SKM-1 treated with dmso at 0.1 percent for 144 hours (cell line): ENCODE data around the gene CRYBA4.
A peak's percentile ranks its signal among the peaks of the same experiment; 100 is the strongest.

Experiments used
- DNase-seq: peaks from one replicate; lab custom pipeline; 2025; ENCODE audit not compliant: unreplicated experiment; lab: John Stamatoyannopoulos, UW

Gene CRYBA4

DNA sequence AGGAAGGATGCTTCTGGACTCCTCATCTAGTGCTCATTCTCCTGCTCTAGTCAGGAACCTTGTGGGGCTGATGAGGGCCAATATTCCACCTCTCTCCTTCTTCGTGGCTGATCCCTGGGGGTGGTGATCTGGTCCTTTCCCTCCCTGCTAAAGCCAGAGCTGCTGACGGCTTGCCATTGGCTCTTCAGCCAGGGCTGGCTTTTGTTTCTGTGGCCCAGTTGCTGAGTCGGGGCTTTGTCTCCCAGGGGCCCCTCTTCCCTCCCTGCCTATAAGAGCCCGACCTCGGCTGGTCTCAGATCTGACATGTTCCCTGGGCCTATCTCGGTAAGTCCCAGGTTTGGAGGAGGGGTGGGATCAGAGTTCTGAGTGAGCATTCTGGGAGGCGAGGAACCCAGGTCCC lies at the start of gene CRYBA4:
TSS of gene CRYBA4 (plus strand) at position 301 of the 400 bp plus-strand sequence. CDS start 634 bp downstream, outside the sequence.
- no peak for DNase-seq

GRCh38 chr22:26573026-26573662 lies 48.6 kb upstream of the CRYBA4 start:
- DNase-seq: peak; percentile 99

DNA sequence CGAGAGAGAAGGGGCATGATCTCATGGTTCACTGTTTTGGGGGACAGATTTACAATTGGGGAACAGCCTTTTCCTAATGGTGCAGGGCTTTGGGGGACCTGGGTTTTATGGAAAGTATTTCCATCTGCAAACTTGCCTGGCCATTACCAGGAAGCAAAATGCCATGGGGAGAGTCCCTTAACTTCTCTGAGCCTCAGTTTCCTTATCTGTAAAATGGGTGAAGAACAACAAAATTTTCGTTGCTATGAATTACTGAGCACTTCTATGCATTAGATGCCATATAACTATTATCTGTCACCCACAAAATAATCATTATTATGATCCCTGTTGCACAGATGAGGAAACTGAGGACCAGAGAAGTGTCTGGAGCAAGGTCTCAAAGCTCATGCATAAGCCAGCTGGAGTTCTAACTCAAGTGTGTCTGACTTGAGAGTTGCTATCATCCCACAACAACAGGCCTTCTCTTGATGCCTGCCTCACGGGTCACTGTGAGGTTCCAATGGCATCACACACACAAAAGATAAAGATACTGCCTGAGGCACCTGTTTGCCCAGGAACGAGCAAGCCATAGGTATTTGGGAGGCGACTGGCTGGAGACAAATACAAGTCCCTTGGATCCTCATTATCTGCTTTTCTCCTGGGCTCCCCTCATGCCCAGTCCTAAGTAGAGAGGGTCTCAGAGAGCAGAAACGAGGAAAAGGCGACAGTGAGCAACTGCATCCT lies 47.6 kb upstream of the CRYBA4 start:
- DNase-seq: no peak

GRCh38 chr22:26576026-26576680 lies 45.6 kb upstream of the CRYBA4 start:
- DNase-seq: no peak

DNA sequence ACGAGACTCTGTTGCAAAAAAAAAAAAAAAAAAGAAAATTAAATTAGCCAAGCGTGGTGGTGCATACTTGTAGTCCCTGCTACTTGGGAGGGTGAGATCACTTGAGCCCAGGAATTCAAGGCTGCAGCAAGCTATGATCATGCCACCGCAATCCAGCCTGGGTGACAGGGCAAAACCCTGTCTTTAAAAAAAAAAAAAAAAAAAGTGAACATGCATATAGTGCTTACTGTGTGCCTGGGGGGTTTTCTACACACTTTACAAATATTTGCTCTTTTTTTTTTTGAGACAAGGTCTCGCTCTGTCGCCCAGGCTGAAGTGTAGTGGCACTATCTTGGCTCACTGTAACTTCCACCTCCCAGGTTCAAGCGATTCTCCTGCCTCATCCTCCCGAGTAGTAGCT lies 44.7 kb upstream of the CRYBA4 start:
- DNase-seq: no peak

DNA sequence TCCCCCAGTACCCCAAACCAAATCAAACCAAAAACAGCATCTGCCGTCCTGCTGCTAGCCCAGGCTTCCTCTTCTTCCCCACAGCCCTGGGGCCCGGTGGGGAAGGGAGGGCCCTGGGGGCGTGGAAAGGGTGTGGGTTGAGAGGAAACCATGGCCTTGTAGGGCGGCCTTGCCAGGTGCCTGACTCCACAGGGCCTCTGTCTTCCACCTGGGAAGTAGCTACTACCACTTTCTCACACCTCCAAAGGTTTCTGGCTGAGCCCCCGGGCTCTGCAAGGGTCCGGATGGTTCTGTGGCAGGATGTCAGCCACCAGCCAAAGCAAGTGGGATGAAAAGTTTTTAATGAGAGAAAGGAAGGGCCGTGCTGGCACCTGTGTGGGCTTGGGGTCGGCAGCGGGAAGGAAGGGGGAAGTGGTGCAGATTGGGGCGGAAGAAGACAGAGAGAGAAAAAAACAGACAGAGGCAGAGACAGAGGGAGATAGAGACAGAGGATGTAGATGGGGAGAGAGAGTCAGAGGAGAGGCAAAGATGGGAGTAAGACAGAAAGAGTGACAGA lies 42.4 kb upstream of the CRYBA4 start:
- DNase-seq: peak; percentile 57

- DNase-seq: no peak
Measured at GRCh38 chr22:26580240-26580962, 41.4 kb upstream of the CRYBA4 start.

- no peak for DNase-seq
Measured at GRCh38 chr22:26581026-26581425, 40.7 kb upstream of the CRYBA4 start.

- DNase-seq: no peak
Measured at GRCh38 chr22:26581633-26582168, 40.1 kb upstream of the CRYBA4 start.

DNA sequence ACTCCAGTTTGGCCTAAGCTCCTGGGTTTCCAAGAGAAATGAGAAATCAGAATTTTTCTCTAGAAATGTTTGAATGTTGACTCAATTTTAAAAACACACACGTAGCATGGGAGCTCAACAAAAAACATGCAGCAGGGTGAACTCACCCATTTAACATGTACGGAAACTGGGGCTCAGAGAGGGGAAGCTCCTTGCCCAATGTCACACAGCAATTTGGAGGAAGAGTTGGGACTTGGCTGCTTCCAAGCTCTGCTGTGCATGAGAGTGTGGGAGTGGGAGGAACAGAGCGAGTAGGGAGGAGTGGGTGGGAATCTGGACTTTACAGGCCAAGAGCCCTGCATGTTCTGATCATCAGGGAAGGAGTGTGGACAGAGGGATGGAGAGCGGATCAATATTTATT lies 37.8 kb upstream of the CRYBA4 start:
- no peak for DNase-seq

DNA sequence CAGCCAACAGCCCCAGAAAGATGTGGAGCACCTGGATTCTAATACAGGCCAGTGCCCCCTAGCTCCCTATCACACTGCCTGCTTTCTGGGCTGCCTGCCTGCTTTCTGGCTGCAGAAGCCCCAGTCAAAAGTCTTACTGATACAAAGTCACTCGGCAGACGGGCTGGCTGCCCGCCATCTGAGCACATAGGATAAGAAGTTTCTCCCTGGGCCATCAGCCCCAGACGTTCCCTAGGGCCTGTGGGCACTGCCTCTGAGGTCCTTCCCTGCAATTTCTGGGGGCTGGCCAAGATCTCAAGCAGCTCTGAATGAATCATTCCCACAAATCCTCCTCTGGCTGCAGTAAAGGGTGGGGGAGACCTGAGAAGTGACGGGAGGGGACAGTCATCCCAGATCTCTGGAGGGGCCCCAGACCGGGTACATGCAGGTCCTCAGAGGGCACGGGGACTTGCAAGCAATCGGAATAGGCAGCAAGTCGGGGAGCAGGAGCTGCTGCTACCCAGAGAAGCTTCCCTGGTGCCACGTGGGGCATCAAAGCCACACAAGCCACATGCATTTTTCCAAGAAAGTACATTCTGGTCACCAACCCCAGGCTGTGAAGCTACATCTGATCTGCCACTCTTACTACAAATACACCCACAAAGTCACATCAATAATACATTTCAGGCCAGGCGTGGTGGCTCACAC lies 36.5 kb upstream of the CRYBA4 start:
- no peak for DNase-seq

DNA sequence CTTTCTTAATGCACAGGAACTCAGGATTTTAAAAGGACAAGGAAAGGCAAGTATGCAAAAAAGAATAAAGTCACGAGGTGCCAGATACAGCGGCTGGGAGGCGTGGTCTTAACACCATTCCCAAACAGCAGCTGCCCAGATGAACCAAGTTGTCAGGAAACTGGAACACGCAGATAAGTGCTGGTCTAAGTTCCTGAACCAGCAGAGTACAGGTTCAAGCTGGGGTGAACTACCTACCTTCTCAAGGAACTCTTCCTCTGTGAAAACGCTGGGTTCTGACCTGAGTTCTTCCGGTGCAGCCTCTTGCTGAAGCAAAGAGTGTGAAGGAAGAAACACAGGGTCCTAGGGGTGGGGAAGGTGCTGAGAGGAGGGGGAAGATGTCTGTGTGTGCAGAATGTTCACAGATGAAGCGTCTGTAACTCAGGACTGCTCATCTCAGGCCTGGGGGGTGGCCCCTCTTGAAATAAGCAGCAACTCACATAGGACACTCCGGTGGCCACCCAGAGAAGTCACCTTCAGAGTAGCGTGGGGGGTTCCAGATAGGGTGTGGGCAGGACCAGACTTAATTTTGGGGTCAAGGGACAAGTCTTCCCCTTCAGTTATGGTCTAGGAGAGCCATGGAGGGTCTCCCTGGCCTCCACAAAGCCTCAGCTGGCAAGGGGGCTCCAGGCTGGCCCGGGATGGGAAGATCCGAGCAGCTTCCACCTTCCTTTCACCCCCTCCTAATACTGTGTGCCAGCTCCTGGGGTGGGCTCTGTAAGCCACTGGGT lies 35.0 kb upstream of the CRYBA4 start:
- no peak for DNase-seq

GRCh38 chr22:26587991-26588613 lies 33.7 kb upstream of the CRYBA4 start:
- DNase-seq: peak; percentile 84

DNA sequence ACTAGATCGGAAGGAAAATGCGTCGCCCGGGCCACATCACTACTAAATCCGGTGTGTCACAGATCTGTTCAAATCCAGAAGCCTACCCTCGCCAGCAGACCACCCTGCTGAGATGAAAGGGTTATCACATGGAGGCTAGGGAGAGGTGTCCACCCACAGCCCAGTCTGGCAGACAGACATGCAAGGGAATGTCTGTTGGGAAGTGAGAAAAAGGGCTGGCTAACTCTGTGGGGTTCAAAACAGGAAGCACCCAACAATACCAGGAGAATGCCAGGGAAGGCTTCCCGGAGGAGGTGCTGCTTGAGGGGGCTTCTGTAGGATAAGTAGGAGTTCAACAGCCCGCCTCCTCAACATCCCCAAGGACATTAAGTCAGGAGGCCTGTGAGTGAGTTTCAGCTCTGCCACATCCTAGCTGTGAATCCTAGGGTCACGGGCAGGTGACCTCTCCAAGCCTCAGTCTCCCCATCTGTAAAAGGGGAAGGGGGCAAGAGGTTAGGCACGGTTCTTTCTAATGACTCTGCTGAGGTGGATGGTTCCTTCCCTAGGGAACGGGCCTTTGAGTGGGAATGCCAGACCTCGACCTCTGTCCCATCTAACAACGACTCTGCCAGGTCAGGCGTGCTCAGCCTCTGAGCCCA lies 32.9 kb upstream of the CRYBA4 start:
- no peak for DNase-seq

- DNase-seq: no peak
Measured at GRCh38 chr22:26589367-26589844, 32.4 kb upstream of the CRYBA4 start.

DNA sequence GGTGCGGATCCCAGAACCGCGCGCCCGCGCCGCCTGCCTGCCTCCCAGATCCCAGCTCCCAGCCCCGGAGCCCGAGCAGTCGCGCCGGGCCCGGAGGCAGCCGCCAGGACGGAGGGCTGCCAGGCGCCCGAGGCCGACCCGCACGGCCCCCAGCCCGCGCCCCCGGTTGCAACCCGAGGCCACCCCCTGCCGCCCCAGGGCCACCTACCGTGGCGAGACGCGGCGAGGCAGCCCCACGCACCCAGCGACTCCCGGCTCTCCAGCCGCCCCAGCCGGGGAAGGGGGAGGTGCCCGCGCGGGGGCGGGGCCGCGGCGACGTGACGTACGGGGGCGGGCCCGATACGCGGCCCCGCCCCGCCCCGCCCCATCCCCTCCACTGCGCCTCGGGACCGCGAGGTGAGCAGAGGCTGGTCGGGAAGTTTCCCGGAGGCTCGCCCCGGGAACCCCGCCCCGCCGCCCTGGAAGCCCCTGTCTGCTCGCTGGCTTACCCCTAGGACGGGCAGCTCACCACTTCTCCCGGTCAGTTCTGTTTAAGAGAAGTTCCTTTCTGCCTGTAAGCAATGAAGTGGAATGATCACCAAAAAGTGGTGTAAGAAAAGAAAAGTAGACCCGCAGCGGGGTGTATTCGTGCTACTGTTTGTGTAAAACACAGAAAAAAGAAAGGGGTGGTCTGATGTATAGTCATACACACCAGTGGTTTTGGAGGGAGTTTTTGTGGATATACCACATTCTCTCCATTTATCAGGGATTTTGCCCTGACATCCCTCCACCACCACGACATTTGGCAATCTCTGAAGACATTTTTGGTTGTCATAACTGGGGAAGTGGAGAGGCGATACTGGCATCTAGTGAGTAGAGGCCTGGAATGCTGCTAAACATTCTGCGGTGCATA lies 31.7 kb upstream of the CRYBA4 start, which contains the start of gene TPST2:
TSS of gene TPST2 (minus strand) at position 288 of the 892 bp plus-strand sequence. CDS start 48,502 bp downstream, outside the sequence.
- DNase-seq: peak; percentile 68

GRCh38 chr22:26592421-26592891 lies 29.3 kb upstream of the CRYBA4 start:
- peak; percentile 51 for DNase-seq
